Measurements from ENCODE around the gene MIA.

- TF ChIP-seq REST (IDR thresholded peaks at IDR 0.05; ENCODE audit: insufficient replicate concordance, low read depth), result no peak
- no peak for TF ChIP-seq CTCF (IDR thresholded peaks at IDR 0.05; ENCODE audit: insufficient read depth, low read length)
- TF ChIP-seq POLR2AphosphoS5 (IDR thresholded peaks at IDR 0.05; ENCODE audit: low read depth), result no peak
- TF ChIP-seq SPI1 (IDR thresholded peaks at IDR 0.05; ENCODE audit: borderline replicate concordance, low read depth), result no peak
These were observed 29.5 kb downstream of the MIA start for GRCh38 chr19:40804783-40805242.

Measured in HL-60 (cell line).